PC-3 (cell line): Measurements from ENCODE around the gene ZNF311. TPM values are rescaled to one million over a fixed set of nuclear protein-coding genes. Genes with fewer than 3 reads are reported as not detected.

Source experiments
- ATAC-seq: fragments of 200-7000 bp; cut with Tn5 transposase; 2 replicates; pipeline ENCODE4 v1.9.1; 2020; ENCODE audit warnings: mild to moderate bottlenecking, moderate library complexity
- BruUV-seq: library from RNA; stranded (reverse); fragments of 400-500 nt; replicated peaks from 2 replicates; lab custom pipeline; 2021; lab: Mats Ljungman, UMichigan
- CTCF ChIA-PET: fragments of 300-600 bp; sonication (Branson Sonifier 250); formaldehyde crosslinking; loops from one replicate; lab custom pipeline; 2022; ENCODE audit warnings: antibody characterized with exemption; lab: Charles Lee
- POLR2A ChIA-PET: fragments of 300-600 bp; sonication (Branson Sonifier 250); formaldehyde crosslinking; loops from one replicate; lab custom pipeline; 2022; ENCODE audit warnings: antibody characterized with exemption; ENCODE audit not compliant: unreplicated experiment; lab: Charles Lee
- DNase-seq: peaks from one replicate; pipeline ENCODE4 v3.0.0-alpha.2; 2015
- H2AFZ ChIP-seq: fragments of 300-600 bp; sonication (generic); 2 replicates; pipeline ENCODE4 v1.6.0; 2016; ENCODE audit warnings: antibody characterized with exemption, low read length
- H3F3A ChIP-seq: fragments of 300-600 bp; sonication (generic); one replicate; pipeline ENCODE4 v1.6.0; 2017; ENCODE audit warnings: antibody characterized with exemption, low read length, control low read depth, mild to moderate bottlenecking; ENCODE audit not compliant: unreplicated experiment
- H3K27ac ChIP-seq: fragments of 300-600 bp; sonication (generic); 2 replicates; pipeline ENCODE4 v1.5.1; 2016; ENCODE audit warnings: mild to moderate bottlenecking, low read length
- H3K27me3 ChIP-seq: fragments of 300-600 bp; sonication (generic); 2 replicates; pipeline ENCODE4 v1.6.1; 2016; ENCODE audit warnings: low read length, mixed read lengths
- H3K36me3 ChIP-seq: fragments of 300-600 bp; sonication (generic); 2 replicates; pipeline ENCODE4 v1.6.1; 2016; ENCODE audit warnings: low read depth, mixed run types, low read length, mixed read lengths
- H3K4me1 ChIP-seq: fragments of 300-600 bp; sonication (generic); 2 replicates; pipeline ENCODE4 v1.5.1; 2016; ENCODE audit warnings: low read length; ENCODE audit not compliant: insufficient read depth
- H3K4me2 ChIP-seq: fragments of 300-600 bp; sonication (generic); 2 replicates; pipeline ENCODE4 v1.6.0; 2016; ENCODE audit warnings: low read length
- H3K4me3 ChIP-seq: fragments of 300-600 bp; sonication (generic); 2 replicates; pipeline ENCODE4 v1.5.1; 2016; ENCODE audit warnings: mild to moderate bottlenecking, low read length, mixed read lengths
- H3K79me2 ChIP-seq: fragments of 300-600 bp; sonication (generic); 2 replicates; pipeline ENCODE4 v1.6.1; 2017; ENCODE audit warnings: low read length, mixed read lengths
- H3K9ac ChIP-seq: fragments of 300-600 bp; sonication (generic); 2 replicates; pipeline ENCODE4 v1.6.0; 2016; ENCODE audit warnings: mild to moderate bottlenecking, low read length
- H3K9me2 ChIP-seq: fragments of 300-600 bp; sonication (generic); replicated peaks from 2 replicates; pipeline ENCODE4 v1.6.1; 2016; ENCODE audit warnings: mixed run types, low read length, mixed read lengths
- H3K9me3 ChIP-seq: fragments of 300-600 bp; sonication (generic); 2 replicates; pipeline ENCODE4 v1.6.1; 2016; ENCODE audit warnings: low read length, mixed read lengths
- H4K20me1 ChIP-seq: fragments of 300-600 bp; sonication (generic); 2 replicates; pipeline ENCODE4 v1.6.1; 2016; ENCODE audit warnings: low read length, mixed read lengths
- EZH2 ChIP-seq: fragments of 300-600 bp; sonication (generic); IDR thresholded peaks from one replicate; pipeline ENCODE4 v1.6.1; 2017; ENCODE audit warnings: antibody characterized with exemption, mild to moderate bottlenecking, low read length; ENCODE audit not compliant: unreplicated experiment
- EZH2phosphoT487 ChIP-seq: fragments of 300-600 bp; sonication (generic); IDR thresholded peaks from 2 replicates; pipeline ENCODE4 v1.6.1; 2018; ENCODE audit warnings: mild to moderate bottlenecking, antibody characterized with exemption, low read length, borderline replicate concordance
- intact Hi-C: fragments of 100-400 bp; cut with micrococcal nuclease; formaldehyde crosslinking; loops from 2 replicates; pipeline ENCODE4 v1.9.0; 2023
- total RNA-seq: library from RNA; depleted of rRNA; stranded (reverse); fragments of >200 nt; gene quantifications from 2 replicates; pipeline ENCODE4 v1.2.3, GENCODE V29; 2014
- TF ChIP-seq, protein P1 (sequence below): fragments of 300-600 bp; sonication (generic); conservative IDR thresholded peaks from 2 replicates; pipeline ENCODE4 v1.5.1; 2017; ENCODE audit warnings: antibody characterized with exemption, low read depth, mild to moderate bottlenecking, low read length

Gene ZNF311
- total RNA-seq, 1 experiment from 2014 or later = 0.04 TPM

DNA sequence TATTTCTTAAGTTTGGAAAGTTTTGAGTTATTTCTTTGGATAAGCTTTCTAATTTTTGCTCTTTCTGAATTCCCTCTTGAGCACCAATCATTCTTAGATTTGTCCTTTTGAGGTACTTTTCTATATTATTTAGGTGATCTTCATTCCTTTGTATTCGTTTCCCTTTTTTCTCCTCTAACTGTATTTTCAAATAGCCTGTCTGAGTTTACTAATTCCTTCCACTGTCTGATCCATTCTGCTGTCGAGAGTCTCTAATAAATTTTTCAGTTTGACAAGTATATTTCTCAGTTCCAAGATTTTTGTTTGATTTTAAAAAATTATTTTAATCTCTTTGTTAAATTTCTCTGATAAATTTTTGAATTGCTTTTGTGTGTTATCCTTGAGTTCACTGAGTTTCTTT is 16.3 kb upstream of the ZNF311 start:
- ATAC-seq = no peak
- H3F3A ChIP-seq = no peaks in the 10 kb centered on the region
- H3K4me1 ChIP-seq = no peaks in the 10 kb centered on the region
- no peak for TF ChIP-seq EZH2
- TF ChIP-seq EZH2phosphoT487 = no peak
- TF ChIP-seq, protein P1, sequence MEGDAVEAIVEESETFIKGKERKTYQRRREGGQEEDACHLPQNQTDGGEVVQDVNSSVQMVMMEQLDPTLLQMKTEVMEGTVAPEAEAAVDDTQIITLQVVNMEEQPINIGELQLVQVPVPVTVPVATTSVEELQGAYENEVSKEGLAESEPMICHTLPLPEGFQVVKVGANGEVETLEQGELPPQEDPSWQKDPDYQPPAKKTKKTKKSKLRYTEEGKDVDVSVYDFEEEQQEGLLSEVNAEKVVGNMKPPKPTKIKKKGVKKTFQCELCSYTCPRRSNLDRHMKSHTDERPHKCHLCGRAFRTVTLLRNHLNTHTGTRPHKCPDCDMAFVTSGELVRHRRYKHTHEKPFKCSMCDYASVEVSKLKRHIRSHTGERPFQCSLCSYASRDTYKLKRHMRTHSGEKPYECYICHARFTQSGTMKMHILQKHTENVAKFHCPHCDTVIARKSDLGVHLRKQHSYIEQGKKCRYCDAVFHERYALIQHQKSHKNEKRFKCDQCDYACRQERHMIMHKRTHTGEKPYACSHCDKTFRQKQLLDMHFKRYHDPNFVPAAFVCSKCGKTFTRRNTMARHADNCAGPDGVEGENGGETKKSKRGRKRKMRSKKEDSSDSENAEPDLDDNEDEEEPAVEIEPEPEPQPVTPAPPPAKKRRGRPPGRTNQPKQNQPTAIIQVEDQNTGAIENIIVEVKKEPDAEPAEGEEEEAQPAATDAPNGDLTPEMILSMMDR = no peak
- DNase-seq = no peak
- intact Hi-C loops = no loop called here
- no peaks in the 10 kb centered on the region for H3K79me2 ChIP-seq
- POLR2A ChIA-PET = no interaction called here
- H3K27me3 ChIP-seq = peaks cover 5% of the 10 kb centered on the region; the same call in 1 of the 2 replicates
- no peaks in the 10 kb centered on the region for H3K9me3 ChIP-seq
- no peak overlapping the region for H3K27ac ChIP-seq
- H3K36me3 ChIP-seq = no peaks in the 10 kb centered on the region
- no peak overlapping the region for H3K4me3 ChIP-seq
- BruUV-seq = no TSS peak
- CTCF ChIA-PET = no interaction called here
- H3K4me2 ChIP-seq = no peak overlapping the region
- no peak overlapping the region for H2AFZ ChIP-seq
- H3K9me2 ChIP-seq = no peaks in the 10 kb centered on the region
- H4K20me1 ChIP-seq = no peaks in the 10 kb centered on the region
- H3K9ac ChIP-seq = no peak overlapping the region

DNA sequence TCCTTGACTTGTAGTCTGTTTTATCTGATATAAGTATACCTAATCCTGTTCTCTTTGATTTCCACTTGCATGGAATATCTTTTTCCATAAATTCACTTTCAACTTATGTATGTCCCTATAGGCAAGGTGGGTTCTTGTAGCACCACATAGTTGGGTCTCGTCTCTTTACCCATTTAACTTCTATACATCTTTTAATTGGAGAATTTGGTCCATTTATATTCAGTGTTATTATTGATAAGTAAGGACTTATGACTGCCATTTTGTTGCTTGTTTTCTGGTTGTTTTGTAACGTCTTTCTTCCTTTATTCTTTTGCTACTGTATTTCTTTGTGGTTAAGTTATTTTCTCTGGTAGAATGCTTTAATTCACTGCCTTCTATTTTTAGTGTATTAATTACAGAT is 14.5 kb upstream of the ZNF311 start:
- Histone ChIP-seq H3K4me2 (no peak overlapping the region), H3K79me2 (no peaks in the 10 kb centered on the region), H3K27me3 (peaks cover 4% of the 10 kb centered on the region; the same call in 1 of the 2 replicates), H3K9ac (no peak overlapping the region), H3K4me1 (no peaks in the 10 kb centered on the region), H3K36me3 (no peaks in the 10 kb centered on the region), H3K9me2 (no peaks in the 10 kb centered on the region), H3K4me3 (no peak overlapping the region), H3F3A (no peaks in the 10 kb centered on the region), H4K20me1 (no peaks in the 10 kb centered on the region), H3K27ac (no peak overlapping the region), H2AFZ (no peak overlapping the region), H3K9me3 (no peaks in the 10 kb centered on the region)
- ATAC-seq = no peak
- POLR2A ChIA-PET = no interaction called here
- no TSS peak for BruUV-seq
- intact Hi-C loops = loop anchor here (5.0 to 10.0 kb wide), 2 partner anchors 155 to 568 kb away; partner anchors contain the start of gene OR2H2
- DNase-seq = no peak
- TF ChIP-seq EZH2 (no peak), EZH2phosphoT487 (no peak)
- TF ChIP-seq, protein P1 = no peak
- CTCF ChIA-PET = no interaction called here

DNA sequence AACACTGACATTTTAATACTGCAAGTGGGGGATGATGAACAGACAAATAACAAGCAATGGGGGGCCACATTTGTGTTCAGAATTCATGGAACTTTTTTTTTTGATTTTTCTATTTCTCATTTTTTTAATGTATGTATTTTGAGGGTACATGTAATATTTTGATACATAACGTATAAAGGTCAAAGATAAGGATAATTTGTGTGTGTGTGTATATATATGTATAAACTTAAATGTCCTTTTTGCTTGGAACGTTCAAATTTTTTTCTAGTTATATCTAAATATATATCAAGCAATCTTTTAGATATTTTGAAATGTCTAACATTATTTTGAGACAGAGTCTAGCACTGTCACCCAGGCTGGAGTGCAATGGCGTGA is 12.3 kb upstream of the ZNF311 start:
- Histone ChIP-seq H4K20me1 (no peaks in the 10 kb centered on the region), H3K4me2 (peak overlapping the region; percentile 100; the same call in 1 of the 2 replicates), H3K4me1 (no peaks in the 10 kb centered on the region), H3K9me3 (no peaks in the 10 kb centered on the region), H3K36me3 (no peaks in the 10 kb centered on the region), H3F3A (no peaks in the 10 kb centered on the region), H3K79me2 (no peaks in the 10 kb centered on the region), H3K9me2 (no peaks in the 10 kb centered on the region), H2AFZ (peak overlapping the region; percentile 100; the same call in 1 of the 2 replicates), H3K27ac (no peak overlapping the region), H3K27me3 (no peaks in the 10 kb centered on the region), H3K4me3 (peak overlapping the region; percentile 94), H3K9ac (no peak overlapping the region)
- ATAC-seq = no peak
- CTCF ChIA-PET = no interaction called here
- no peak for TF ChIP-seq EZH2
- no peak for TF ChIP-seq EZH2phosphoT487
- TF ChIP-seq, protein P1 = no peak
- no TSS peak for BruUV-seq
- no peak for DNase-seq
- POLR2A ChIA-PET = no interaction called here
- intact Hi-C loops = loop anchor here (1.0 to 10.0 kb wide), 5 partner anchors 121 to 570 kb away; partner anchors contain the start of gene OR2H2
